WTC11 (cell line): ENCODE data around the gene SLC25A6. TPM values are rescaled to one million over a fixed set of nuclear protein-coding genes. Genes with fewer than 3 reads are reported as not detected.
A peak's percentile ranks its signal among the peaks of the same experiment; 100 is the strongest.

ENCODE experiments used
- ATAC-seq: fragments of 200-7000 bp; cut with Tn5 transposase; 2 replicates; pipeline ENCODE4 v1.10.0; 2021; ENCODE audit warnings: mild to moderate bottlenecking, moderate library complexity
- CTCF ChIA-PET: fragments of 300-600 bp; sonication (Branson Sonifier 250); formaldehyde crosslinking; loops from one replicate; lab custom pipeline; 2021; ENCODE audit warnings: antibody characterized with exemption; lab: Charles Lee
- POLR2A ChIA-PET: fragments of 350-600 bp; sonication (Branson Sonifier 250); formaldehyde crosslinking; loops from one replicate; lab custom pipeline; 2021; ENCODE audit warnings: antibody characterized with exemption; lab: Charles Lee
- DNase-seq: peaks from one replicate; pipeline ENCODE4 v3.0.0; 2021; ENCODE audit warnings: low spot score
- H3K27ac Mint-ChIP-seq: 2 replicates; pipeline ENCODE4 v1.8.0; 2021; ENCODE audit warnings: mixed read lengths
- H3K27me3 Mint-ChIP-seq: 2 replicates; pipeline ENCODE4 v1.8.0; 2021; ENCODE audit warnings: low read depth, mild to moderate bottlenecking, moderate library complexity, mixed read lengths
- H3K36me3 Mint-ChIP-seq: 2 replicates; pipeline ENCODE4 v1.8.0; 2021; ENCODE audit warnings: mixed read lengths
- H3K4me1 Mint-ChIP-seq: 2 replicates; pipeline ENCODE4 v1.8.0; 2022; ENCODE audit warnings: mixed read lengths
- H3K4me3 Mint-ChIP-seq: 2 replicates; pipeline ENCODE4 v1.8.0; 2021; ENCODE audit warnings: mild to moderate bottlenecking, moderate library complexity, mixed read lengths
- H3K9me3 Mint-ChIP-seq: 2 replicates; pipeline ENCODE4 v1.8.0; 2021; ENCODE audit warnings: mixed read lengths
- CREB1 ChIP-seq: sonication (generic); formaldehyde crosslinking; IDR thresholded peaks from 2 replicates; pipeline ENCODE4 v1.8.0; 2023; ENCODE audit warnings: mild to moderate bottlenecking, missing genetic modification reagents
- FOXK1 ChIP-seq: sonication (generic); formaldehyde crosslinking; IDR thresholded peaks from 2 replicates; pipeline ENCODE4 v1.8.0; 2022; ENCODE audit warnings: mild to moderate bottlenecking, moderate library complexity, missing genetic modification reagents
- MLX ChIP-seq: sonication (generic); formaldehyde crosslinking; IDR thresholded peaks from 2 replicates; pipeline ENCODE4 v1.8.1; 2023; ENCODE audit warnings: mild to moderate bottlenecking, missing genetic modification reagents, moderate library complexity
- MXD4 ChIP-seq: fragments of 250-450 bp; sonication (Bioruptor Pico); IDR thresholded peaks from 2 replicates; pipeline ENCODE4 v1.8.0; 2021; ENCODE audit warnings: mild to moderate bottlenecking, moderate library complexity, borderline replicate concordance
- MYBL2 ChIP-seq: sonication (generic); formaldehyde crosslinking; IDR thresholded peaks from 2 replicates; pipeline ENCODE4 v1.8.1; 2023; ENCODE audit warnings: mild to moderate bottlenecking, moderate library complexity, missing genetic modification reagents
- NFATC4 ChIP-seq: fragments of 250-450 bp; sonication (Bioruptor Pico); IDR thresholded peaks from 2 replicates; pipeline ENCODE4 v1.9.0; 2021; ENCODE audit warnings: mild to moderate bottlenecking
- PREB ChIP-seq: sonication (generic); formaldehyde crosslinking; IDR thresholded peaks from 2 replicates; pipeline ENCODE4 v1.8.1; 2022; ENCODE audit warnings: mild to moderate bottlenecking, missing genetic modification reagents, moderate library complexity, borderline replicate concordance
- SMAD3 ChIP-seq: sonication (generic); formaldehyde crosslinking; IDR thresholded peaks from 2 replicates; pipeline ENCODE4 v1.8.0; 2022; ENCODE audit warnings: missing genetic modification reagents, mild to moderate bottlenecking, borderline replicate concordance
- SMAD4 ChIP-seq: sonication (generic); formaldehyde crosslinking; IDR thresholded peaks from 2 replicates; pipeline ENCODE4 v1.8.0; 2022; ENCODE audit warnings: mild to moderate bottlenecking, missing genetic modification reagents
- ZMAT4 ChIP-seq: fragments of 250-450 bp; sonication (Bioruptor Pico); IDR thresholded peaks from 2 replicates; pipeline ENCODE4 v1.9.0; 2021; ENCODE audit warnings: mild to moderate bottlenecking
- ZNF219 ChIP-seq: sonication (generic); formaldehyde crosslinking; IDR thresholded peaks from 2 replicates; pipeline ENCODE4 v1.8.0; 2023; ENCODE audit warnings: missing genetic modification reagents, mild to moderate bottlenecking, borderline replicate concordance
- total RNA-seq: library from RNA; stranded (reverse); gene quantifications from 3 replicates; pipeline ENCODE4 v1.2.3, GENCODE V29; 2021
- TF ChIP-seq, protein P1 (sequence below): sonication (generic); formaldehyde crosslinking; conservative IDR thresholded peaks from 2 replicates; pipeline ENCODE4 v1.8.1; 2022; ENCODE audit warnings: mild to moderate bottlenecking, missing genetic modification reagents
- TF ChIP-seq, protein P2 (sequence below): sonication (generic); formaldehyde crosslinking; IDR thresholded peaks from 2 replicates; pipeline ENCODE4 v1.8.1; 2023; ENCODE audit warnings: mild to moderate bottlenecking, missing genetic modification reagents, borderline replicate concordance
- TF ChIP-seq, protein P3 (sequence below): sonication (generic); formaldehyde crosslinking; IDR thresholded peaks from 2 replicates; pipeline ENCODE4 v1.8.1; 2022; ENCODE audit warnings: missing genetic modification reagents, borderline replicate concordance
- TF ChIP-seq, protein P4 (sequence below): sonication (generic); formaldehyde crosslinking; IDR thresholded peaks from 2 replicates; pipeline ENCODE4 v1.8.1; 2022; ENCODE audit warnings: low read depth, missing genetic modification reagents, borderline replicate concordance
- TF ChIP-seq, protein P5 (sequence below): sonication (generic); formaldehyde crosslinking; IDR thresholded peaks from 2 replicates; pipeline ENCODE4 v1.8.0; 2022; ENCODE audit warnings: mild to moderate bottlenecking, missing genetic modification reagents

SLC25A6 gene
- total RNA-seq, 1 experiment from 2014 or later = 627 TPM

GRCh38 chrX:1386338-1387127 lies 5.4 kb downstream of the SLC25A6 start:
- peak; percentile 9 for DNase-seq
- Mint-ChIP-seq H3K36me3 (peaks cover 73% of the 10 kb centered on the region), H3K4me3 (no peak overlapping the region; the same call in 1 of the 2 replicates), H3K27ac (no peak overlapping the region), H3K4me1 (peaks cover 34% of the 10 kb centered on the region), H3K27me3 (no peaks in the 10 kb centered on the region), H3K9me3 (no peaks in the 10 kb centered on the region)
- CTCF ChIA-PET = no interaction called here
- no peak for ATAC-seq
- POLR2A ChIA-PET = no interaction called here
- TF ChIP-seq SMAD4 (CRISPR knock-in tag) (no peak), ZMAT4 (no peak), CREB1 (no peak), ZNF219 (CRISPR knock-in tag) (no peak), MLX (no peak), FOXK1 (CRISPR knock-in tag) (no peak), NFATC4 (CRISPR knock-in tag) (no peak), PREB (CRISPR knock-in tag) (no peak), MYBL2 (no peak), MXD4 (CRISPR knock-in tag) (no peak), SMAD3 (CRISPR knock-in tag) (no peak)
- TF ChIP-seq, protein P1, sequence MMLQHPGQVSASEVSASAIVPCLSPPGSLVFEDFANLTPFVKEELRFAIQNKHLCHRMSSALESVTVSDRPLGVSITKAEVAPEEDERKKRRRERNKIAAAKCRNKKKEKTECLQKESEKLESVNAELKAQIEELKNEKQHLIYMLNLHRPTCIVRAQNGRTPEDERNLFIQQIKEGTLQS (CRISPR knock-in tag) = no peak
- TF ChIP-seq, protein P2, sequence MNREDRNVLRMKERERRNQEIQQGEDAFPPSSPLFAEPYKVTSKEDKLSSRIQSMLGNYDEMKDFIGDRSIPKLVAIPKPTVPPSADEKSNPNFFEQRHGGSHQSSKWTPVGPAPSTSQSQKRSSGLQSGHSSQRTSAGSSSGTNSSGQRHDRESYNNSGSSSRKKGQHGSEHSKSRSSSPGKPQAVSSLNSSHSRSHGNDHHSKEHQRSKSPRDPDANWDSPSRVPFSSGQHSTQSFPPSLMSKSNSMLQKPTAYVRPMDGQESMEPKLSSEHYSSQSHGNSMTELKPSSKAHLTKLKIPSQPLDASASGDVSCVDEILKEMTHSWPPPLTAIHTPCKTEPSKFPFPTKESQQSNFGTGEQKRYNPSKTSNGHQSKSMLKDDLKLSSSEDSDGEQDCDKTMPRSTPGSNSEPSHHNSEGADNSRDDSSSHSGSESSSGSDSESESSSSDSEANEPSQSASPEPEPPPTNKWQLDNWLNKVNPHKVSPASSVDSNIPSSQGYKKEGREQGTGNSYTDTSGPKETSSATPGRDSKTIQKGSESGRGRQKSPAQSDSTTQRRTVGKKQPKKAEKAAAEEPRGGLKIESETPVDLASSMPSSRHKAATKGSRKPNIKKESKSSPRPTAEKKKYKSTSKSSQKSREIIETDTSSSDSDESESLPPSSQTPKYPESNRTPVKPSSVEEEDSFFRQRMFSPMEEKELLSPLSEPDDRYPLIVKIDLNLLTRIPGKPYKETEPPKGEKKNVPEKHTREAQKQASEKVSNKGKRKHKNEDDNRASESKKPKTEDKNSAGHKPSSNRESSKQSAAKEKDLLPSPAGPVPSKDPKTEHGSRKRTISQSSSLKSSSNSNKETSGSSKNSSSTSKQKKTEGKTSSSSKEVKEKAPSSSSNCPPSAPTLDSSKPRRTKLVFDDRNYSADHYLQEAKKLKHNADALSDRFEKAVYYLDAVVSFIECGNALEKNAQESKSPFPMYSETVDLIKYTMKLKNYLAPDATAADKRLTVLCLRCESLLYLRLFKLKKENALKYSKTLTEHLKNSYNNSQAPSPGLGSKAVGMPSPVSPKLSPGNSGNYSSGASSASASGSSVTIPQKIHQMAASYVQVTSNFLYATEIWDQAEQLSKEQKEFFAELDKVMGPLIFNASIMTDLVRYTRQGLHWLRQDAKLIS (CRISPR knock-in tag) = no peak
- TF ChIP-seq, protein P3, sequence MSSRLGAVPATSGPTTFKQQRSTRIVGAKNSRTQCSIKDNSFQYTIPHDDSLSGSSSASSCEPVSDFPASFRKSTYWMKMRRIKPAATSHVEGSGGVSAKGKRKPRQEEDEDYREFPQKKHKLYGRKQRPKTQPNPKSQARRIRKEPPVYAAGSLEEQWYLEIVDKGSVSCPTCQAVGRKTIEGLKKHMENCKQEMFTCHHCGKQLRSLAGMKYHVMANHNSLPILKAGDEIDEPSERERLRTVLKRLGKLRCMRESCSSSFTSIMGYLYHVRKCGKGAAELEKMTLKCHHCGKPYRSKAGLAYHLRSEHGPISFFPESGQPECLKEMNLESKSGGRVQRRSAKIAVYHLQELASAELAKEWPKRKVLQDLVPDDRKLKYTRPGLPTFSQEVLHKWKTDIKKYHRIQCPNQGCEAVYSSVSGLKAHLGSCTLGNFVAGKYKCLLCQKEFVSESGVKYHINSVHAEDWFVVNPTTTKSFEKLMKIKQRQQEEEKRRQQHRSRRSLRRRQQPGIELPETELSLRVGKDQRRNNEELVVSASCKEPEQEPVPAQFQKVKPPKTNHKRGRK (CRISPR knock-in tag) = no peak
- TF ChIP-seq, protein P4, sequence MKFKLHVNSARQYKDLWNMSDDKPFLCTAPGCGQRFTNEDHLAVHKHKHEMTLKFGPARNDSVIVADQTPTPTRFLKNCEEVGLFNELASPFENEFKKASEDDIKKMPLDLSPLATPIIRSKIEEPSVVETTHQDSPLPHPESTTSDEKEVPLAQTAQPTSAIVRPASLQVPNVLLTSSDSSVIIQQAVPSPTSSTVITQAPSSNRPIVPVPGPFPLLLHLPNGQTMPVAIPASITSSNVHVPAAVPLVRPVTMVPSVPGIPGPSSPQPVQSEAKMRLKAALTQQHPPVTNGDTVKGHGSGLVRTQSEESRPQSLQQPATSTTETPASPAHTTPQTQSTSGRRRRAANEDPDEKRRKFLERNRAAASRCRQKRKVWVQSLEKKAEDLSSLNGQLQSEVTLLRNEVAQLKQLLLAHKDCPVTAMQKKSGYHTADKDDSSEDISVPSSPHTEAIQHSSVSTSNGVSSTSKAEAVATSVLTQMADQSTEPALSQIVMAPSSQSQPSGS = no peak
- TF ChIP-seq, protein P5, sequence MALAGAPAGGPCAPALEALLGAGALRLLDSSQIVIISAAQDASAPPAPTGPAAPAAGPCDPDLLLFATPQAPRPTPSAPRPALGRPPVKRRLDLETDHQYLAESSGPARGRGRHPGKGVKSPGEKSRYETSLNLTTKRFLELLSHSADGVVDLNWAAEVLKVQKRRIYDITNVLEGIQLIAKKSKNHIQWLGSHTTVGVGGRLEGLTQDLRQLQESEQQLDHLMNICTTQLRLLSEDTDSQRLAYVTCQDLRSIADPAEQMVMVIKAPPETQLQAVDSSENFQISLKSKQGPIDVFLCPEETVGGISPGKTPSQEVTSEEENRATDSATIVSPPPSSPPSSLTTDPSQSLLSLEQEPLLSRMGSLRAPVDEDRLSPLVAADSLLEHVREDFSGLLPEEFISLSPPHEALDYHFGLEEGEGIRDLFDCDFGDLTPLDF = no peak
